Dermis blood vessel endothelial cell (primary cell): ENCODE data around the gene RARG. TPM values are rescaled to one million over a fixed set of nuclear protein-coding genes. Genes with fewer than 3 reads are reported as not detected.

Experiments used
- DNase-seq: peaks from one replicate; pipeline ENCODE4 v3.0.0; 2010
- total RNA-seq: library from RNA; depleted of rRNA; stranded (reverse); fragments of >200 nt; gene quantifications from 2 replicates; pipeline ENCODE4 v1.2.3, GENCODE V29; 2014

RARG gene
- 11.7 and 17.7 TPM in 2 replicates for total RNA-seq

- DNase-seq: no peak
Measured at GRCh38 chr12:53231921-53232645, at the start of gene RARG. Gene RARG, minus strand, starts transcription at chr12:53232209. Its CDS starts 4,664 bp downstream, at chr12:53227545.

- DNase-seq: no peak
Measured at GRCh38 chr12:53279888-53280498, 48.0 kb upstream of the RARG start.

GRCh38 chr12:53279283-53279869 lies 47.4 kb upstream of the RARG start:
- no peak for DNase-seq

- no peak for DNase-seq
Measured at GRCh38 chr12:53277981-53278380, 46.0 kb upstream of the RARG start.

- no peak for DNase-seq
Measured at GRCh38 chr12:53276511-53276910, 44.5 kb upstream of the RARG start.

- no peak for DNase-seq
Measured at GRCh38 chr12:53274445-53274844, 42.4 kb upstream of the RARG start.

- peak; percentile 17 for DNase-seq
Measured at GRCh38 chr12:53268630-53269562, 36.9 kb upstream of the RARG start.

GRCh38 chr12:53267999-53268629 lies 36.1 kb upstream of the RARG start, which contains the start of gene ESPL1:
Gene ESPL1, plus strand, starts transcription at chr12:53268299. Its CDS starts 468 bp downstream, at chr12:53268767.
- peak; percentile 85 for DNase-seq

- no peak for DNase-seq
Measured at GRCh38 chr12:53267306-53267998, 35.4 kb upstream of the RARG start.

GRCh38 chr12:53265783-53266182 lies 33.8 kb upstream of the RARG start:
- no peak for DNase-seq

GRCh38 chr12:53259891-53260290 lies 27.9 kb upstream of the RARG start:
- no peak for DNase-seq

GRCh38 chr12:53258541-53259539 lies 26.8 kb upstream of the RARG start:
- peak; percentile 21 for DNase-seq

GRCh38 chr12:53255996-53256395 lies 24.0 kb upstream of the RARG start:
- no peak for DNase-seq

- DNase-seq: no peak
Measured at GRCh38 chr12:53254816-53255545, 23.0 kb upstream of the RARG start.

- DNase-seq: no peak
Measured at GRCh38 chr12:53253298-53253697, 21.3 kb upstream of the RARG start.

- DNase-seq: peak; percentile 19
Measured at GRCh38 chr12:53252349-53252916, 20.4 kb upstream of the RARG start.

- DNase-seq: peak; percentile 78
Measured at GRCh38 chr12:53251477-53252348, 19.7 kb upstream of the RARG start.

GRCh38 chr12:53245286-53245685 lies 13.3 kb upstream of the RARG start:
- DNase-seq: no peak
